B cell (primary cell): ENCODE data around the gene TESMIN. TPM values are rescaled to one million over a fixed set of nuclear protein-coding genes. Genes with fewer than 3 reads are reported as not detected.

Source experiments
- ATAC-seq: fragments of 200-7000 bp; cut with Tn5 transposase; one replicate; pipeline ENCODE4 v1.10.0; 2021; ENCODE audit warnings: low read depth, mild to moderate bottlenecking, moderate number of reproducible peaks, moderate library complexity
- CTCF ChIA-PET: fragments of 350-600 bp; sonication (Branson Sonifier 250); formaldehyde crosslinking; loops from one replicate; lab custom pipeline; 2021; ENCODE audit warnings: antibody characterized with exemption, inconsistent platforms; lab: Charles Lee
- POLR2A ChIA-PET: fragments of 350-600 bp; sonication (Branson Sonifier 250); formaldehyde crosslinking; loops from one replicate; lab custom pipeline; 2021; ENCODE audit warnings: antibody characterized with exemption; lab: Charles Lee
- DNase-seq: peaks from one replicate; pipeline ENCODE4 v3.0.0; 2013
- H2AFZ ChIP-seq: 2 replicates; pipeline ENCODE4 v1.6.1; 2012; ENCODE audit warnings: mild to moderate bottlenecking, low read depth, low read length; ENCODE audit not compliant: insufficient read depth, poor library complexity, severe bottlenecking
- H3K27ac ChIP-seq, 2 donors: 1 replicate in 1 of 2; 2 replicates in 1 of 2; pipeline ENCODE4 v1.5.1; 2012 to 2013; ENCODE audit warnings: low read length in 2 of 2, mild to moderate bottlenecking in 2 of 2, moderate library complexity in 1 of 2
- H3K27me3 ChIP-seq, 4 experiments: fragments of 200-600 bp in 1 of 4; sonication (generic) in 1 of 4; replicated peaks in 1 of 4; 1 replicate in 2 of 4; 2 replicates in 2 of 4; pipeline versions ENCODE4 v1.6.1 to v1.7.0; 2013 to 2016; ENCODE audit warnings: low read length in 3 of 4, mild to moderate bottlenecking in 2 of 4, mixed read lengths in 1 of 4, moderate library complexity in 1 of 4; ENCODE audit not compliant: insufficient read depth in 4 of 4, control insufficient read depth in 3 of 4; ENCODE audit errors: control extremely low read depth in 1 of 4
- H3K36me3 ChIP-seq, 2 experiments: replicated peaks in 1 of 2; 1 replicate in 1 of 2; 2 replicates in 1 of 2; pipeline versions ENCODE4 v1.6.1 to v1.7.1; 2013; ENCODE audit warnings: low read length in 1 of 2; ENCODE audit not compliant: insufficient read depth in 2 of 2, control insufficient read depth in 1 of 2; ENCODE audit errors: control extremely low read depth in 1 of 2, extremely low read depth in 1 of 2
- H3K4me1 ChIP-seq, 2 donors: fragments of 200-600 bp in 1 of 2; sonication (generic) in 1 of 2; 1 replicate in 1 of 2; 2 replicates in 1 of 2; pipeline versions ENCODE4 v1.5.1 to v1.6.1; 2013 to 2017; ENCODE audit warnings: low read length in 2 of 2; ENCODE audit not compliant: control insufficient read depth in 2 of 2, insufficient read depth in 2 of 2
- H3K4me2 ChIP-seq: replicated peaks from 2 replicates; pipeline ENCODE3; 2012; ENCODE audit warnings: mild to moderate bottlenecking, low read depth, low read length; ENCODE audit not compliant: poor library complexity, severe bottlenecking
- H3K4me3 ChIP-seq, 5 experiments: fragments of 200-600 bp in 1 of 5; sonication (generic) in 1 of 5; 1 replicate in 3 of 5; 2 replicates in 2 of 5; pipeline versions ENCODE4 v1.5.1 to v1.7.0; 2011 to 2016; ENCODE audit warnings: low read length in 4 of 5, mild to moderate bottlenecking in 4 of 5, low read depth in 2 of 5, control low read depth in 1 of 5, moderate library complexity in 1 of 5; ENCODE audit not compliant: insufficient read depth in 1 of 5; ENCODE audit errors: control extremely low read depth in 1 of 5, extremely low read depth in 1 of 5
- H3K79me2 ChIP-seq: fragments of 200-600 bp; sonication (generic); one replicate; pipeline ENCODE4 v1.6.0; 2016; ENCODE audit warnings: low read length; ENCODE audit not compliant: control insufficient read depth, insufficient read depth
- H3K9ac ChIP-seq: fragments of 200-600 bp; sonication (generic); 2 replicates; pipeline ENCODE4 v1.6.1; 2017; ENCODE audit warnings: mild to moderate bottlenecking, low read length, moderate library complexity
- H3K9me3 ChIP-seq, 3 donors: one replicate each; pipeline versions ENCODE4 v1.6.1 to v1.7.1; 2013; ENCODE audit warnings: low read length in 2 of 3; ENCODE audit not compliant: control insufficient read depth in 2 of 3, insufficient read depth in 1 of 3; ENCODE audit errors: control extremely low read depth in 1 of 3
- H4K20me1 ChIP-seq: 2 replicates; pipeline ENCODE4 v1.6.0; 2012; ENCODE audit warnings: mild to moderate bottlenecking, low read length; ENCODE audit not compliant: insufficient read depth, control insufficient read depth, poor library complexity, severe bottlenecking
- H3K27ac Mint-ChIP-seq: one replicate; pipeline ENCODE4 v1.8.0; 2021; ENCODE audit warnings: mixed read lengths
- H3K27me3 Mint-ChIP-seq: one replicate; pipeline ENCODE4 v1.8.0; 2021; ENCODE audit warnings: mixed read lengths
- H3K4me1 Mint-ChIP-seq: one replicate; pipeline ENCODE4 v1.8.0; 2021; ENCODE audit warnings: mixed read lengths
- H3K4me3 Mint-ChIP-seq: one replicate; pipeline ENCODE4 v1.8.0; 2021; ENCODE audit warnings: mixed read lengths
- H3K9me3 Mint-ChIP-seq: one replicate; pipeline ENCODE4 v1.8.0; 2022; ENCODE audit warnings: mixed read lengths; ENCODE audit not compliant: insufficient read depth
- EZH2 ChIP-seq: IDR thresholded peaks from 2 replicates; pipeline ENCODE4 v1.6.1; 2012; ENCODE audit warnings: borderline replicate concordance, low read depth, mild to moderate bottlenecking, moderate library complexity, low read length; ENCODE audit not compliant: insufficient read depth, poor library complexity, severe bottlenecking
- WGBS: methylation state at CpG from one replicate; pipeline ENCODE4 v1.1.5; 2013; ENCODE audit warnings: missing lambda C conversion rate; ENCODE audit not compliant: insufficient coverage; 5-methylcytosine and 5-hydroxymethylcytosine counted together
- intact Hi-C: fragments of 100-400 bp; cut with micrococcal nuclease; formaldehyde crosslinking; loops from one replicate; pipeline ENCODE4 v1.10.0; 2022
- polyA plus RNA-seq: library from polyadenylated mRNA; depleted of rRNA; stranded (reverse); fragments of >200 nt; gene quantifications from 2 replicates; pipeline ENCODE4 v1.2.3, GENCODE V29; 2012
- total RNA-seq, 2 donors: library from RNA; stranded (reverse); fragments of 120-200 nt in 1 of 2; gene quantifications; 1 replicate in 1 of 2; 2 replicates in 1 of 2; pipeline versions ENCODE4 v1.2.3 to v1.2.4, GENCODE V29; 2013 to 2022
- TF ChIP-seq, protein P1 (sequence below): fragments of 200-600 bp; IDR thresholded peaks from one replicate; pipeline ENCODE4 v1.8.0; 2022; ENCODE audit warnings: antibody characterized with exemption, mild to moderate bottlenecking

TESMIN gene
- total and polyA plus RNA-seq, 2 donors (not counting 1 experiment from before 2014, with no cell fraction given), result 3.2 to 4.3 TPM

DNA sequence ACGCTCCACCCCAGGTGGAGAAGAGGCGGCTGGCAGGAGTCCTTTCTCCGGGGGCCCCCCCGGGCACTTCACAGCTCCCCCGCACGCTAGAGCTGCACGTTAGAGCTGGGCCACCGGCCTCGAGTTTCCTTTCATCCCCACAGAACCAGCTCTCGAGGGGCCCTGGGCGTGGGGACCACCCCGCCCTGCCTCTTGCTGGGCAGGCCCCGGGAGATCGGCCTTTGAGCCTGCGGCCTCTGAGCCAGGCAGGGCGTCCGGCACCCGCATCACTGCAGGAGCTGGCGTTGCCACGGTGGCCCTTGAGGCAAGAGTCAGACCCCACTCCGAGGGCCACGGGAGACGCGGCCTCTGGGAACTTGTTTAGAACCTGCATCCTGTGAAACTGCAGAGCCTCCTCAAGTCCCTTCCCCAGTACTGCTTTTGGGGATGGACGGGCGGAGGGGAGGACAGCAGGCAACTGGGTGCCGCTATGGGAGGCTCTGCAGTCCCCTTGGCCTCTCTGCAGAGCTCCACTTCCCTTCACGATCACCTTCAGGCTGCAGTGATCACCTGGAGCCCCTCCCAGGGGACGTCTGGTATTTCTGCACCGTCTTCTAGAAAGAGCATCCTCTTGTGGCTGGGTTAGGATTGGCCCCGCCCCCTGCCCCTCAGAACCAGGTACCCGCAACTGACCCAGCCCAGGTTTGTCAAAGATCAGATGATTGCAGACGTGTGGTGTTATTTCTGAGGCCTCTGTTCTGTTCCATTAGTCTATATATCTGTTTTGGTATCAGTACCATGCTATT, 80.9 kb downstream of the TESMIN start:
- Mint-ChIP-seq H3K4me3 (no peak overlapping the region), H3K9me3 (no peaks in the 10 kb centered on the region)
- POLR2A ChIA-PET, result no interaction called here

DNA sequence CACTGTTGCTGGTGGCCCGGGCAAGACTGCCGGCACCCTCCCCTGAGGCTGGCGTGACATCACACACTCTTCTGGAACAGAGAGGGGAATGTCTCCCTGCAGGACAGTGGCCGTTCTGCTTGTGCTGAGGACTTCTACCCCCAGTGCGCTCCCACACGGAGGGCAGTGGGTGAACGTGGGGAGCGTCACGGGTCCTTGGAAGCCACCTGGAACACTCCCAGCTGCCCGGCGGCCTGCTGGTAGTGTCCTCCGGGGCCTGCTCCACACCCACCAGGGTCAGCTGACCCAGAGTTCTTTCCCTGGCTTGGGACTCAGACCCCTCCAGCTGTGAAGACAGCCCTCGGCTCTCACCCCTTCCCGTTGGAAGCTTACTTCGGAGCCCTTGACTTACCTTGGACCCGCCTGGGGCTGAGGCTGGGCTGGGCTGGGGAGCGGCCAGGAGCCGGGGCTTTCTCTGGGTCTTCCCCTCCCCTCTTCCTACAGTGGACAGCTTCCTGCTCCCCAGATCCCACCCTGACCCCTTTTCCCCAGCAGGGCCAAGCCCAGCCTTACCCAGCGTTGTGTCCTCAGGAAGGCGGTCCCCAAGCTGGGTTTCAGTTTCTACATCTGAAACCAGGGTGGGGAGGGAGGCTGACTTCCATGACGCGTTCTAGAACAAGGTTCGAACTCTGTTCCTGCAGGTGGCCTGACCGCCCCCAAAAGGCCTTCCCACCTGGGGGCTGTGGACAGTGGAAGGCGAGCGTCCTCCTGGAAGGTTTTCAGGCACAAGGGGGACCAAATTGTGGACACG, 81.8 kb downstream of the TESMIN start:
- H3K4me1 Mint-ChIP-seq, result no peaks in the 10 kb centered on the region
- peaks cover 0 to 13% (median 0%) of the 10 kb centered on the region in 3 donors for H3K9me3 ChIP-seq
- H3K4me3 Mint-ChIP-seq, result no peak overlapping the region
- WGBS, result 88% methylated on average over 26 of the region's 27 CpGs
- ChIA-PET POLR2A (no interaction called here), CTCF (no interaction called here)
- H3K36me3 ChIP-seq, result no peaks in the 10 kb centered on the region
- H3K27me3 Mint-ChIP-seq, result peaks cover 28% of the 10 kb centered on the region
- H3K27ac ChIP-seq, result no peak overlapping the region
- no peak overlapping the region for H3K27ac Mint-ChIP-seq
- peaks cover 0 to 10% (median 0%) of the 10 kb centered on the region in 4 experiments for H3K27me3 ChIP-seq
- H3K4me3 ChIP-seq, result no peak overlapping the region
- TF ChIP-seq, protein P1, sequence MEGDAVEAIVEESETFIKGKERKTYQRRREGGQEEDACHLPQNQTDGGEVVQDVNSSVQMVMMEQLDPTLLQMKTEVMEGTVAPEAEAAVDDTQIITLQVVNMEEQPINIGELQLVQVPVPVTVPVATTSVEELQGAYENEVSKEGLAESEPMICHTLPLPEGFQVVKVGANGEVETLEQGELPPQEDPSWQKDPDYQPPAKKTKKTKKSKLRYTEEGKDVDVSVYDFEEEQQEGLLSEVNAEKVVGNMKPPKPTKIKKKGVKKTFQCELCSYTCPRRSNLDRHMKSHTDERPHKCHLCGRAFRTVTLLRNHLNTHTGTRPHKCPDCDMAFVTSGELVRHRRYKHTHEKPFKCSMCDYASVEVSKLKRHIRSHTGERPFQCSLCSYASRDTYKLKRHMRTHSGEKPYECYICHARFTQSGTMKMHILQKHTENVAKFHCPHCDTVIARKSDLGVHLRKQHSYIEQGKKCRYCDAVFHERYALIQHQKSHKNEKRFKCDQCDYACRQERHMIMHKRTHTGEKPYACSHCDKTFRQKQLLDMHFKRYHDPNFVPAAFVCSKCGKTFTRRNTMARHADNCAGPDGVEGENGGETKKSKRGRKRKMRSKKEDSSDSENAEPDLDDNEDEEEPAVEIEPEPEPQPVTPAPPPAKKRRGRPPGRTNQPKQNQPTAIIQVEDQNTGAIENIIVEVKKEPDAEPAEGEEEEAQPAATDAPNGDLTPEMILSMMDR, result no peak
- TF ChIP-seq EZH2, result no peak
- H2AFZ ChIP-seq, result no peak overlapping the region
- no peak for DNase-seq
- no peak overlapping the region for H3K4me2 ChIP-seq
- H4K20me1 ChIP-seq, result no peaks in the 10 kb centered on the region
- no peaks in the 10 kb centered on the region for H3K4me1 ChIP-seq
- no peak overlapping the region for H3K9ac ChIP-seq
- ATAC-seq, result no peak
- no peaks in the 10 kb centered on the region for H3K9me3 Mint-ChIP-seq
- intact Hi-C loops, result no loop called here
- no peaks in the 10 kb centered on the region for H3K79me2 ChIP-seq

More for the DNA sequence above, 80.9 kb downstream of the TESMIN start:
- H3K4me2 ChIP-seq, result no peak overlapping the region
- H3K4me3 ChIP-seq, result no peak overlapping the region
- TF ChIP-seq EZH2, result no peak
- no peaks in the 10 kb centered on the region for H3K36me3 ChIP-seq
- Mint-ChIP-seq H3K27ac (no peak overlapping the region), H3K27me3 (peaks cover 20% of the 10 kb centered on the region), H3K4me1 (no peaks in the 10 kb centered on the region)
- H3K27ac ChIP-seq, result no peak overlapping the region
- no peaks in the 10 kb centered on the region for H3K79me2 ChIP-seq
- H4K20me1 ChIP-seq, result no peaks in the 10 kb centered on the region
- H3K4me1 ChIP-seq, result no peaks in the 10 kb centered on the region
- 91% methylated on average over 32 of the region's 33 CpGs for whole genome bisulfite sequencing
- no peak overlapping the region for H3K9ac ChIP-seq
- no peak overlapping the region for H2AFZ ChIP-seq
- CTCF ChIA-PET, result no interaction called here
- H3K9me3 ChIP-seq, result peaks cover 0 to 13% (median 0%) of the 10 kb centered on the region in 3 donors
- no peak for ATAC-seq
- no peak for DNase-seq
- H3K27me3 ChIP-seq, result peaks cover 0 to 3% (median 0%) of the 10 kb centered on the region in 4 experiments
- intact Hi-C loops, result no loop called here
